Right atrium auricular region (tissue), 2 donors: ENCODE measurements around the gene MKRN2OS. TPM values are rescaled to one million over a fixed set of nuclear protein-coding genes. Genes with fewer than 3 reads are reported as not detected.

ENCODE experiments used
- DNase-seq: peaks from one replicate; pipeline ENCODE4 v3.0.0-alpha.2; 2019; ENCODE audit warnings: low spot score
- H3K27ac ChIP-seq, 2 donors: fragments of 200-600 bp; sonication (generic); 1 replicate in 1 of 2; 2 replicates in 1 of 2; pipeline ENCODE4 v1.5.1; 2016 to 2019
- H3K27me3 ChIP-seq, 2 donors: fragments of 200-600 bp; sonication (generic); one replicate each; pipeline versions ENCODE4 v1.5.1 to v1.6.0; 2017 to 2019
- H3K36me3 ChIP-seq: fragments of 200-600 bp; sonication (generic); one replicate; pipeline ENCODE4 v1.5.1; 2016
- H3K4me1 ChIP-seq, 2 donors: fragments of 200-600 bp; sonication (generic); one replicate each; pipeline versions ENCODE4 v1.5.1 to v1.6.0; 2017 to 2019
- H3K4me3 ChIP-seq, 2 donors: fragments of 200-600 bp; sonication (generic); 1 replicate in 1 of 2; 2 replicates in 1 of 2; pipeline ENCODE4 v1.5.1; 2017 to 2019; ENCODE audit warnings: mild to moderate bottlenecking in 1 of 2, moderate library complexity in 1 of 2
- H3K9me3 ChIP-seq, 2 donors: fragments of 200-600 bp; sonication (generic); one replicate each; pipeline ENCODE4 v1.5.1; 2019
- CTCF ChIP-seq, 2 donors: fragments of 200-600 bp; sonication (generic); IDR thresholded peaks; one replicate each; pipeline ENCODE4 v1.5.1; 2019; ENCODE audit warnings: antibody characterized with exemption in 2 of 2
- total RNA-seq, 2 donors: library from RNA; depleted of rRNA; stranded (reverse); fragments of >200 nt; gene quantifications; one replicate each; pipeline ENCODE4 v1.1.0, GENCODE V29; 2016

The MKRN2OS gene
- total RNA-seq, 2 donors from 2014 or later, result not detected

- H3K4me1 ChIP-seq, result peaks cover 0 to 27% of the 10 kb centered on the region in 2 donors
- no peak overlapping the region for H3K4me3 ChIP-seq
- H3K36me3 ChIP-seq, result peaks cover 5% of the 10 kb centered on the region
- TF ChIP-seq CTCF (IDR thresholded peaks at IDR 0.05), result no peak
- no peaks in the 10 kb centered on the region for H3K9me3 ChIP-seq
- no peak for DNase-seq
- H3K27me3 ChIP-seq, result no peaks in the 10 kb centered on the region
- H3K27ac ChIP-seq, result peak overlapping the region; percentile 61 to 83
These were observed 31.4 kb downstream of the MKRN2OS start for GRCh38 chr3:12513694-12514446.

GRCh38 chr3:12512534-12513118 is 32.7 kb downstream of the MKRN2OS start:
- no peak for DNase-seq
- no peak overlapping the region for H3K27ac ChIP-seq
- no peak for TF ChIP-seq CTCF (IDR thresholded peaks at IDR 0.05)
- no peak overlapping the region for H3K4me3 ChIP-seq
- no peaks in the 10 kb centered on the region for H3K27me3 ChIP-seq
- H3K9me3 ChIP-seq, result no peaks in the 10 kb centered on the region
- H3K36me3 ChIP-seq, result peaks cover 5% of the 10 kb centered on the region
- H3K4me1 ChIP-seq, result peaks cover 0 to 36% of the 10 kb centered on the region in 2 donors

GRCh38 chr3:12509466-12509865 is 35.8 kb downstream of the MKRN2OS start:
- Histone ChIP-seq H3K36me3 (peaks cover 19% of the 10 kb centered on the region), H3K4me1 (peaks cover 0 to 26% of the 10 kb centered on the region in 2 donors), H3K27ac (no peak overlapping the region), H3K9me3 (no peaks in the 10 kb centered on the region), H3K4me3 (no peak overlapping the region), H3K27me3 (no peaks in the 10 kb centered on the region)
- TF ChIP-seq CTCF (IDR thresholded peaks at IDR 0.05), result no peak
- DNase-seq, result no peak

DNA sequence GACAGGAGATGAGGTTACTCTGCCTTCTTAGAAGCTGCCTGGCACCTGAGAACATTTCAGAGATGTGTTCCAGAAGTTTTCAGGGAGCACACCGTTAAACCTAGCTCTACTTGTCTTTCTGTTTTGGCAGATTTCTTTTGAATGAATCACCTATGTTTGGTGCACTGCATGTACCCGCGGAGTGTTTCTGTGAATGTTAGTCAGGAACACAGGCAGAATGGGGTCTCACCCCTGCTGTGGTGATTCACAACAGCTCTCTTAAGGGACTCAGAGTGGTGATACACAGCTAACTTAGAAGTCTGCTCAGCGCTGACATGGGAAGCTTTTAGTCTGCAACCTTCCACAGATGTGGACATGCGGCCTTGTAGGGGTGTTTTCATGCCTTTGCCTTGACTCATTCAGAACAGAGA is 37.0 kb downstream of the MKRN2OS start:
- H3K4me1 ChIP-seq, result peaks cover 0 to 15% of the 10 kb centered on the region in 2 donors
- DNase-seq, result peak; percentile 62
- peaks cover 31% of the 10 kb centered on the region for H3K36me3 ChIP-seq
- H3K4me3 ChIP-seq, result no peak overlapping the region
- no peaks in the 10 kb centered on the region for H3K9me3 ChIP-seq
- peak overlapping the region; percentile 9 to 62 for H3K27ac ChIP-seq
- no peaks in the 10 kb centered on the region for H3K27me3 ChIP-seq
- no peak for TF ChIP-seq CTCF (IDR thresholded peaks at IDR 0.05)

GRCh38 chr3:12507591-12508281 is 37.6 kb downstream of the MKRN2OS start:
- Histone ChIP-seq H3K4me3 (no peak overlapping the region), H3K36me3 (peaks cover 36% of the 10 kb centered on the region), H3K9me3 (no peaks in the 10 kb centered on the region), H3K27me3 (no peaks in the 10 kb centered on the region), H3K27ac (peak overlapping the region; percentile 9 to 62), H3K4me1 (peaks cover 0 to 9% of the 10 kb centered on the region in 2 donors)
- no peak for DNase-seq
- TF ChIP-seq CTCF (IDR thresholded peaks at IDR 0.05), result no peak
